HL-60 (cell line): ENCODE measurements around the gene IL4R.

ENCODE experiments used
- CTCF ChIP-seq: IDR thresholded peaks from one replicate; pipeline ENCODE4 v1.5.1; 2011; ENCODE audit warnings: low read length, control low read depth, inconsistent platforms; ENCODE audit not compliant: insufficient read depth
- REST ChIP-seq: IDR thresholded peaks from 2 replicates; pipeline ENCODE4 v1.6.1; 2012; ENCODE audit warnings: low read depth; ENCODE audit not compliant: insufficient replicate concordance

- no peak for TF ChIP-seq CTCF
- TF ChIP-seq REST: no peak
Observed at GRCh38 chr16:27379919-27380318, 66.1 kb downstream of the IL4R start.
